K562 (cell line): Measurements from ENCODE around the gene MSMO1. TPM values are rescaled to one million over a fixed set of nuclear protein-coding genes. Genes with fewer than 3 reads are reported as not detected.

ENCODE experiments used
- ATAC-seq: fragments of 200-7000 bp; cut with Tn5 transposase; 3 replicates; pipeline ENCODE4 v1.9.1; 2020; ENCODE audit warnings: moderate library complexity
- BruUV-seq: library from RNA; stranded (reverse); fragments of 400-500 nt; replicated peaks from 2 replicates; lab custom pipeline; 2021; lab: Mats Ljungman, UMichigan
- CTCF ChIA-PET: fragments of 300-600 bp; formaldehyde crosslinking; extraction: SDS; loops from one replicate; lab custom pipeline; 2021; ENCODE audit warnings: low intra/inter-chr PET ratio; lab: Yijun Ruan, JAX
- POLR2A ChIA-PET: fragments of 300-600, 350-650 bp; sonication (Branson Sonifier 250); formaldehyde crosslinking; extraction: SDS; loops from one replicate; lab custom pipeline; 2021; ENCODE audit warnings: antibody characterized with exemption, inconsistent platforms; lab: Yijun Ruan, JAX
- DNase-seq, 4 experiments: peaks; one replicate each; pipeline versions ENCODE4 v3.0.0 to v3.0.0-alpha.2; 2011 to 2018; ENCODE audit warnings: low spot score in 3 of 4, mixed read lengths in 3 of 4; ENCODE audit errors: extremely low read depth in 1 of 4
- FAIRE-seq: peaks from 2 replicates; lab custom pipeline; 2011; peaks lifted over from hg19 to GRCh38; lab: Jason Lieb, UNC
- H2AFZ ChIP-seq: 2 replicates; pipeline ENCODE4 v1.6.0; 2011; ENCODE audit warnings: low read depth, low read length, control low read depth, inconsistent platforms
- H3K27ac ChIP-seq: fragments of 200-600 bp; 3 replicates; pipeline ENCODE4 v1.8.0; 2011; ENCODE audit warnings: low read depth, mild to moderate bottlenecking, control low read depth, inconsistent platforms, low read length, moderate library complexity, mixed read lengths; ENCODE audit errors: extremely low read depth
- H3K27me3 ChIP-seq, 2 experiments: fragments of 300-600 bp in 1 of 2; 2 replicates in 1 of 2; 3 replicates in 1 of 2; pipeline versions ENCODE4 v1.6.0 to v1.8.0; 2011; ENCODE audit warnings: inconsistent platforms in 2 of 2, low read length in 2 of 2, mild to moderate bottlenecking in 1 of 2, mixed read lengths in 1 of 2, moderate library complexity in 1 of 2; ENCODE audit not compliant: control insufficient read depth in 2 of 2, insufficient read depth in 2 of 2
- H3K36me3 ChIP-seq: fragments of 300-600 bp; 3 replicates; pipeline ENCODE4 v1.8.0; 2011; ENCODE audit warnings: mild to moderate bottlenecking, low read length, inconsistent platforms; ENCODE audit not compliant: control insufficient read depth, insufficient read depth
- H3K4me1 ChIP-seq, 2 experiments: fragments of 200-600 bp in 1 of 2; replicated peaks in 1 of 2; 2 replicates in 1 of 2; 3 replicates in 1 of 2; pipeline versions ENCODE4 v1.5.1 to v1.8.0; 2011; ENCODE audit warnings: inconsistent platforms in 2 of 2, low read length in 2 of 2, mild to moderate bottlenecking in 1 of 2, mixed read lengths in 1 of 2, moderate library complexity in 1 of 2; ENCODE audit not compliant: control insufficient read depth in 2 of 2, insufficient read depth in 2 of 2
- H3K4me2 ChIP-seq: 2 replicates; pipeline ENCODE4 v1.6.1; 2011; ENCODE audit warnings: low read length, control low read depth, inconsistent platforms, mixed read lengths; ENCODE audit not compliant: insufficient read depth
- H3K4me3 ChIP-seq: fragments of 200-600 bp; sonication (generic), shearing (Covaris generic); 2 replicates; pipeline ENCODE4 v1.5.1; 2016; ENCODE audit warnings: control low read depth, inconsistent platforms
- H3K79me2 ChIP-seq: fragments of 200-600 bp; 3 replicates; pipeline ENCODE4 v1.8.0; 2011; ENCODE audit warnings: low read length, inconsistent platforms; ENCODE audit not compliant: control insufficient read depth, insufficient read depth
- H3K9ac ChIP-seq, 2 experiments: 2 replicates each; pipeline versions ENCODE4 v1.6.0 to v1.6.1; 2011; ENCODE audit warnings: low read depth in 2 of 2, low read length in 2 of 2, control low read depth in 1 of 2, inconsistent platforms in 1 of 2, mild to moderate bottlenecking in 1 of 2, mixed read lengths in 1 of 2; ENCODE audit not compliant: insufficient read depth in 1 of 2
- H3K9me1 ChIP-seq: one replicate; pipeline ENCODE4 v1.6.0; 2011; ENCODE audit warnings: inconsistent platforms, mild to moderate bottlenecking, low read length, moderate library complexity; ENCODE audit not compliant: control insufficient read depth, insufficient read depth
- H3K9me3 ChIP-seq: replicated peaks from 2 replicates; pipeline ENCODE4 v1.5.1; 2011; ENCODE audit warnings: low read depth, low read length, inconsistent platforms; ENCODE audit not compliant: control insufficient read depth, insufficient read depth
- H4K20me1 ChIP-seq: replicated peaks from 2 replicates; pipeline ENCODE4 v1.6.1; 2011; ENCODE audit warnings: low read length, inconsistent platforms, mixed read lengths; ENCODE audit not compliant: control insufficient read depth, insufficient read depth
- CLOCK ChIP-seq: fragments of 250-450 bp; sonication (Bioruptor Pico); IDR thresholded peaks from 2 replicates; pipeline ENCODE4 v1.4.0; 2020; ENCODE audit warnings: mild to moderate bottlenecking, moderate library complexity, borderline replicate concordance
- ELF1 ChIP-seq: fragments of 200-800 bp; sonication (Bioruptor generic); IDR thresholded peaks from 2 replicates; pipeline ENCODE4 v1.6.1; 2016; ENCODE audit warnings: missing genetic modification characterization, missing compliant biosample characterization
- FUS ChIP-seq: fragments of 200-400 bp; formaldehyde crosslinking; optimal IDR thresholded peaks from 2 replicates; pipeline ENCODE3; 2017; ENCODE audit warnings: low read depth, low read length
- NFIC ChIP-seq: fragments of 450-650 bp; IDR thresholded peaks from 2 replicates; pipeline ENCODE4 v1.6.1; 2017; ENCODE audit warnings: mild to moderate bottlenecking, inconsistent platforms
- PKNOX1 ChIP-seq: fragments of 450-650 bp; IDR thresholded peaks from 2 replicates; pipeline ENCODE4 v1.6.1; 2016
- RB1 ChIP-seq: fragments of 450-650 bp; IDR thresholded peaks from 2 replicates; pipeline ENCODE4 v1.6.1; 2017; ENCODE audit warnings: low read depth, mild to moderate bottlenecking
- RUNX1 ChIP-seq: sonication (generic); IDR thresholded peaks from 2 replicates; pipeline ENCODE4 v1.6.1; 2016; ENCODE audit warnings: antibody characterized with exemption, low read depth
- STAT5B ChIP-seq: fragments of 250-450 bp; sonication (Bioruptor Pico); IDR thresholded peaks from 2 replicates; pipeline ENCODE4 v1.8.0; 2021; ENCODE audit warnings: mild to moderate bottlenecking, inconsistent platforms
- TBL1XR1 ChIP-seq, 2 experiments: IDR thresholded peaks; 2 replicates each; pipeline ENCODE4 v1.6.1; 2012; ENCODE audit warnings: improper control_type of control experiment in 2 of 2, low read length in 2 of 2, mild to moderate bottlenecking in 1 of 2
- ZNF318 ChIP-seq, 2 experiments: fragments of 450-650 bp; IDR thresholded peaks; 2 replicates each; pipeline ENCODE4 v1.6.1; 2016; ENCODE audit warnings: mild to moderate bottlenecking in 2 of 2, borderline replicate concordance in 1 of 2, low read depth in 1 of 2, moderate library complexity in 1 of 2
- ZNF347 ChIP-seq: fragments of 450-650 bp; formaldehyde crosslinking; IDR thresholded peaks from 2 replicates; pipeline ENCODE4 v1.4.0; 2020; ENCODE audit warnings: low read depth, mild to moderate bottlenecking, moderate library complexity
- ZSCAN32 ChIP-seq: fragments of 450-650 bp; formaldehyde crosslinking; IDR thresholded peaks from 2 replicates; pipeline ENCODE4 v1.4.0; 2020; ENCODE audit warnings: mild to moderate bottlenecking, moderate library complexity
- WGBS: fragments of 100-300 bp; shearing (Covaris generic); methylation state at CpG from one replicate; pipeline ENCODE4 v1.1.6; 2016; ENCODE audit warnings: low coverage, mixed read lengths; ENCODE audit not compliant: insufficient coverage; ENCODE audit errors: missing lambda C conversion rate; 5-methylcytosine and 5-hydroxymethylcytosine counted together
- in situ Hi-C: fragments of 300-500 bp; cut with MboI; formaldehyde crosslinking; loops from 4 replicates; pipeline ENCODE4 v1.15.0; 2018; ENCODE audit warnings: inconsistent platforms, mixed read lengths
- intact Hi-C: fragments of 100-400 bp; cut with micrococcal nuclease; formaldehyde crosslinking; loops from 2 replicates; pipeline ENCODE4 v1.14.2; 2022
- polyA plus RNA-seq, 8 experiments: library from polyadenylated mRNA; depleted of rRNA in 4 of 8; stranded (reverse) in 5 of 8; unstranded in 3 of 8; fragments of >200 nt; fragmentation: Nextera tagmentation in 2 of 8; fragmentation: Illumina TruSeq in 1 of 8; extraction: Ambion mirVana in 2 of 8; extraction: Trizol in 1 of 8; gene quantifications; 2 replicates each; pipeline versions ENCODE4 v1.2.1 to v1.2.3, GENCODE V29; 2011 to 2014; ENCODE audit warnings: inconsistent platforms in 1 of 8, missing spikeins in 1 of 8
- total RNA-seq, 7 experiments: library from RNA; depleted of rRNA in 6 of 7; stranded (reverse); fragments of >200 nt in 6 of 7; fragmentation: Illumina TruSeq in 2 of 7; extraction: Trizol in 2 of 7; gene quantifications; 2 replicates each; pipeline versions ENCODE4 v1.2.1 to v1.2.3, GENCODE V29; 2011 to 2021; ENCODE audit warnings: low replicate concordance in 1 of 7

MSMO1 gene
- total and polyA plus RNA-seq, 9 of the 15 experiments (the other 6 are each of a cell fraction or from before 2014, with no cell fraction given) = 32.0 to 172 (median 63.5) TPM

- no peak for DNase-seq
- H3K9me3 ChIP-seq = no peaks in the 10 kb centered on the region
- ATAC-seq = no peak
- ChIA-PET CTCF (no interaction called here), POLR2A (no interaction called here)
- H3K9ac ChIP-seq = no peak overlapping the region
- peaks cover 0 to 3% of the 10 kb centered on the region in 2 experiments; a peak in 2 of 5 replicates for H3K4me1 ChIP-seq
- no peak overlapping the region for H3K27ac ChIP-seq
- H4K20me1 ChIP-seq = no peaks in the 10 kb centered on the region
- H3K79me2 ChIP-seq = no peaks in the 10 kb centered on the region
- H2AFZ ChIP-seq = no peak overlapping the region
- WGBS = 52% methylated on average over 1 of the region's 1 CpG
- H3K36me3 ChIP-seq = peaks cover 3% of the 10 kb centered on the region; the same call in 1 of the 3 replicates
- intact Hi-C loops = no loop called here
- no peak overlapping the region for H3K4me3 ChIP-seq
- BruUV-seq = no TSS peak
- no peaks in the 10 kb centered on the region for H3K9me1 ChIP-seq
- no peak for FAIRE-seq
- in situ Hi-C loops = no loop called here
- no peak overlapping the region for H3K4me2 ChIP-seq
- no peaks in the 10 kb centered on the region for H3K27me3 ChIP-seq
- TF ChIP-seq STAT5B (CRISPR knock-in tag) = no peak
- TF ChIP-seq ELF1 (tag) = no peak
- TF ChIP-seq ZNF318 (IDR thresholded peaks at IDR 0.05; ENCODE audit: borderline replicate concordance in 1 of 2, low read depth in 1 of 2) = no peak
- no peak for TF ChIP-seq RUNX1
- no peak for TF ChIP-seq CLOCK (CRISPR knock-in tag)
- no peak for TF ChIP-seq NFIC
- TF ChIP-seq ZSCAN32 (CRISPR knock-in tag) = no peak
- no peak for TF ChIP-seq FUS
- no peak for TF ChIP-seq PKNOX1
- no peak for TF ChIP-seq TBL1XR1 (IDR thresholded peaks at IDR 0.05; ENCODE audit: low read length in 2 of 2)
- no peak for TF ChIP-seq ZNF347 (CRISPR knock-in tag)
- no peak for TF ChIP-seq RB1
Observed at GRCh38 chr4:165308166-165308565, 19.3 kb upstream of the MSMO1 start.
